ENCODE measurements around the gene KEAP1. TPM values are rescaled to one million over a fixed set of nuclear protein-coding genes. Genes with fewer than 3 reads are reported as not detected.

KEAP1 gene
- total RNA-seq, 1 donor = 77.1 TPM

GRCh38 chr19:10550336-10550735 is 47.2 kb upstream of the KEAP1 start:
- Histone ChIP-seq H3K79me2 (ENCODE audit: insufficient read depth, low read length) (peaks cover 10% of the 10 kb centered on the region), H3K36me3 (ENCODE audit: insufficient read depth, low read length) (peaks cover 32% of the 10 kb centered on the region), H2AFZ (ENCODE audit: low read length) (no peak overlapping the region), H3K27ac (ENCODE audit: low read depth, low read length) (no peak overlapping the region), H4K20me1 (ENCODE audit: insufficient read depth, low read length) (peaks cover under 1% of the 10 kb centered on the region), H3K4me3 (ENCODE audit: insufficient read depth, low read length) (no peak overlapping the region), H3K27me3 (ENCODE audit: insufficient read depth, low read length) (no peaks in the 10 kb centered on the region), H3K4me2 (ENCODE audit: insufficient read depth, low read length) (no peak overlapping the region), H3K4me1 (ENCODE audit: insufficient read depth, low read length) (no peaks in the 10 kb centered on the region), H3K9me3 (ENCODE audit: low read depth, low read length) (no peaks in the 10 kb centered on the region)
- DNase-seq (ENCODE audit: insufficient read length, low spot score, missing footprints) = peak; percentile 66
- no peak for TF ChIP-seq CTCF (IDR thresholded peaks at IDR 0.05; ENCODE audit: extremely low read depth, low read depth, low read length)

- peaks cover 32% of the 10 kb centered on the region for H3K36me3 ChIP-seq (ENCODE audit: insufficient read depth, low read length)
- TF ChIP-seq CTCF (IDR thresholded peaks at IDR 0.05; ENCODE audit: extremely low read depth, low read depth, low read length) = no peak
These were observed 46.6 kb upstream of the KEAP1 start for GRCh38 chr19:10549733-10550132.

GRCh38 chr19:10548746-10549276 is 45.7 kb upstream of the KEAP1 start:
- no peak overlapping the region for H3K27ac ChIP-seq (ENCODE audit: low read depth, low read length)
- H4K20me1 ChIP-seq (ENCODE audit: insufficient read depth, low read length) = peaks cover 4% of the 10 kb centered on the region
- peaks cover 23% of the 10 kb centered on the region for H3K79me2 ChIP-seq (ENCODE audit: insufficient read depth, low read length)
- H3K4me1 ChIP-seq (ENCODE audit: insufficient read depth, low read length) = peaks cover 8% of the 10 kb centered on the region
- no peaks in the 10 kb centered on the region for H3K27me3 ChIP-seq (ENCODE audit: insufficient read depth, low read length)
- no peak overlapping the region for H2AFZ ChIP-seq (ENCODE audit: low read length)
- TF ChIP-seq CTCF (IDR thresholded peaks at IDR 0.05; ENCODE audit: extremely low read depth, low read depth, low read length) = no peak
- H3K4me3 ChIP-seq (ENCODE audit: insufficient read depth, low read length) = no peak overlapping the region
- no peak overlapping the region for H3K4me2 ChIP-seq (ENCODE audit: insufficient read depth, low read length)
- no peaks in the 10 kb centered on the region for H3K9me3 ChIP-seq (ENCODE audit: low read depth, low read length)
- H3K36me3 ChIP-seq (ENCODE audit: insufficient read depth, low read length) = peaks cover 25% of the 10 kb centered on the region
- DNase-seq (ENCODE audit: insufficient read length, low spot score, missing footprints) = no peak

More at GRCh38 chr19:10549733-10550132, 46.6 kb upstream of the KEAP1 start:
- no peaks in the 10 kb centered on the region for H4K20me1 ChIP-seq (ENCODE audit: insufficient read depth, low read length)
- no peak overlapping the region for H3K4me3 ChIP-seq (ENCODE audit: insufficient read depth, low read length)
- H3K4me2 ChIP-seq (ENCODE audit: insufficient read depth, low read length) = no peak overlapping the region
- H3K27ac ChIP-seq (ENCODE audit: low read depth, low read length) = no peak overlapping the region
- H3K27me3 ChIP-seq (ENCODE audit: insufficient read depth, low read length) = no peaks in the 10 kb centered on the region
- H2AFZ ChIP-seq (ENCODE audit: low read length) = no peak overlapping the region
- H3K4me1 ChIP-seq (ENCODE audit: insufficient read depth, low read length) = peaks cover 4% of the 10 kb centered on the region
- no peaks in the 10 kb centered on the region for H3K9me3 ChIP-seq (ENCODE audit: low read depth, low read length)
- DNase-seq (ENCODE audit: insufficient read length, low spot score, missing footprints) = peak; percentile 74
- H3K79me2 ChIP-seq (ENCODE audit: insufficient read depth, low read length) = peaks cover 14% of the 10 kb centered on the region

GRCh38 chr19:10546817-10547216 is 43.7 kb upstream of the KEAP1 start:
- no peak for TF ChIP-seq CTCF (IDR thresholded peaks at IDR 0.05; ENCODE audit: extremely low read depth, low read depth, low read length)
- peak; percentile 37 for DNase-seq (ENCODE audit: insufficient read length, low spot score, missing footprints)
- no peak overlapping the region for H3K27ac ChIP-seq (ENCODE audit: low read depth, low read length)
- peaks cover 8% of the 10 kb centered on the region for H3K36me3 ChIP-seq (ENCODE audit: insufficient read depth, low read length)
- no peak overlapping the region for H2AFZ ChIP-seq (ENCODE audit: low read length)
- no peaks in the 10 kb centered on the region for H3K9me3 ChIP-seq (ENCODE audit: low read depth, low read length)
- H3K4me3 ChIP-seq (ENCODE audit: insufficient read depth, low read length) = no peak overlapping the region
- peaks cover 24% of the 10 kb centered on the region for H3K79me2 ChIP-seq (ENCODE audit: insufficient read depth, low read length)
- no peak overlapping the region for H3K4me2 ChIP-seq (ENCODE audit: insufficient read depth, low read length)
- peaks cover 8% of the 10 kb centered on the region for H3K4me1 ChIP-seq (ENCODE audit: insufficient read depth, low read length)
- H4K20me1 ChIP-seq (ENCODE audit: insufficient read depth, low read length) = peaks cover 4% of the 10 kb centered on the region
- H3K27me3 ChIP-seq (ENCODE audit: insufficient read depth, low read length) = no peaks in the 10 kb centered on the region

Data from osteoblast (primary cell).